Activated CD8-positive, alpha-beta memory T cell treated with anti-CD3 and anti-CD28 coated beads for 24 hours (primary cell): Measurements from ENCODE around the gene CEP68.
A peak's percentile ranks its signal among the peaks of the same experiment; 100 is the strongest.
"Not testable (repeated sequence)": the region's sequence is repeated elsewhere in the genome, so short reads cannot be mapped to it uniquely, and the experiment has no call there.

Experiments
- DNase-seq: peaks from one replicate; pipeline ENCODE4 v3.0.0-alpha.2; 2020

The CEP68 gene

DNA sequence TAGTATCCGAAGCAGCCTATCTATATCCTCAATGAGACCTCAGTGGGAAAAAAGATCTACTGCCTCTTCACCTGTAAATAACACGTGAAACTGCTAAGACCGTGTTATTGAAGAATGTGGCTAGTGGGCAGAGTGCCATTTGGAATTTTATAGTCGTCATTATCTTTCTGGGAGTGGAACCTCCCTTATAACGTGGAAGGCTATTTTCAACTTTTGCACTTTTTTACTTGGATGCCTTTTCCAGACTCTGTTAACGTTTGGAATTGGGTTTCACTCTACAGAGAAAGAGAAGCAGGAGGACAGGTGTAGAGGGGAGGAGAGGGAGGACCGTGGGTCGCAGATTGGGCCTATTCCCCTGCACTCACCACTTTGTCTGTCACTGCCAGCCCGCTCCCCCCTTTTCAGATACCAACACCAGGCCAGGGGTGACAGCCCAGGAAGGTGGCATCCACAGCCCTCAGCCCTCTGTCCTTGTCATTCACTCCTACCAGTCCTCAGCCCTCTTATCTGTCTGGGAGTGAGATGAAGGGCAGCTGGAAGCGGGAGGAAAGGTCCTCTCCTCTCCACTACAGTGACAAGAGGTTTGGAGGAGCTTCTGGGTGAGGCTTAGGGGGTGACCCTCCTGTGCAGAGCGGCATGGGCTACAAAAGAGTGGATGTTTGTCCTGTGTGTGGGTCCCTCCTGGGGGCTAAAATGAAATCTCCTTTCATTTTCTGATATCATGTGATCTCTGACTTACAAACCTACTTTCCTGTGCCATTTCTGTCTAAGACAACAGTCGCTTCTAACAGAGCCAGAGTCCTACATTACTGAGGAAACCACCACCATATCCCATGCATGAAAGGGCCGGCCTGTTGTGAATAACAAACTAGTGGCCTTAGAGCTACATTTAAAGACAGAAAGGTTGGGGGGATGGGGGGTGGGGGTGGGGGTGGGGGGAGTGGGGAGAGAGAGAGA, 23.9 kb upstream of the CEP68 start:
- DNase-seq = no peak

DNA sequence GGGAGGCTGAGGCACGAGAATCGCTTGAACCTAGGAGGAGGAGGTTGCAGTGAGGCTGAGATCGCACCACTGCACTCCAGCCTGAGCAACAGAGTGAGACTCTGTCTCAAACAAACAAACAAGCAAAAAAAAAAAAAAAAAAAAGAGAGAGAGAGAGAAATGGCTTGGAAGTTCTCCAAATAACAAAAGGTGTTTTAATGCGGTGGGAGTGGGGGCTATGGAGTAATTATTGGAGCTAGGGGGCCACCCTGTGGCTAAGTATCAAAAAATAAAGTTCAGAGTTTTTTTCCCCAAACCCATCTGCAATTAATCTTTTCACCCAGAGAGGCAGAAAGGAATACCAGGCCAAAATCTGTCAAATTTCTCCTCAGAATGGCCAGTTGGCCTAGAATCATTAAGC, 23.0 kb upstream of the CEP68 start:
- no peak for DNase-seq

DNA sequence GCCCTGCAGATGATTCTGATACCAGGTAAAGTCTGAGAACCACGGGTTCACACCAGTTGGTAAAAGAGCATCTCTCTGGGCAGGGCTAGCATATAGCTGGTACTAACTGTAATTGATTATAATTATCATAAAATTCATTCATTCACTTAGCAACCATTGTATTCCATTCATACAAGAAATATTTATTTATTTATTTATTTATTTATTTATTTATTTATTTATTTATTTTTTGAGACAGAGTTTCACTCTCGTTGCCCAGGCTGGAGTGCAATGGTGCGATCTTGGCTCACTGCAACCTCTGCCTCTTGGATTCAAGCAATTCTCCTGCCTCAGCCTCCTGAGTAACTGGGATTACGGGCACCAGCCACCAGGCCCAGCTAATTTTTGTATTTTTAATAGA, 22.5 kb upstream of the CEP68 start:
- DNase-seq = not testable (repeated sequence)

GRCh38 chr2:65035351-65035943, 20.8 kb upstream of the CEP68 start:
- DNase-seq = no peak

- no peak for DNase-seq
Observed at GRCh38 chr2:65037178-65037577, 19.0 kb upstream of the CEP68 start.

DNA sequence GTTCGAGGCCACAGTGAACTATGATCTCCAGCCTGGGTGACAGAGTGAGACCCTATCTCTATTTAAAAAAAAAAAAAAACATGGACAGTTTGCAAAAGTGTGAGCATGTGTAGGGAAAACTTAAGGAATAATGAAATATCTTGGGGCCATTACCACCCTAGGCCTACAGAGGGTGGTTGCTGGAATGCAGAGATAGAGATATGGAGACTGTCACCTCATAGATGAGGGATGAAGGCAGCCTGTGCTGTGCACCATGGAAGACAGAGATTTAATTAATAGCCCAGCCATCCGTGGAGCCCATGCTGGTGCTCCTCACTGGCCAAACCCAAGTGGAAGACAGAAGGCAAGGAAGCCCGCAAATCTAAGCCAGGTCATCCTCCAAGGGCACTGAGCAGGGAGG, 16.6 kb upstream of the CEP68 start:
- no peak for DNase-seq

GRCh38 chr2:65040400-65041261, 15.6 kb upstream of the CEP68 start:
- DNase-seq = peak; percentile 84

- no peak for DNase-seq
Observed at GRCh38 chr2:65043001-65043400, 13.2 kb upstream of the CEP68 start.

DNA sequence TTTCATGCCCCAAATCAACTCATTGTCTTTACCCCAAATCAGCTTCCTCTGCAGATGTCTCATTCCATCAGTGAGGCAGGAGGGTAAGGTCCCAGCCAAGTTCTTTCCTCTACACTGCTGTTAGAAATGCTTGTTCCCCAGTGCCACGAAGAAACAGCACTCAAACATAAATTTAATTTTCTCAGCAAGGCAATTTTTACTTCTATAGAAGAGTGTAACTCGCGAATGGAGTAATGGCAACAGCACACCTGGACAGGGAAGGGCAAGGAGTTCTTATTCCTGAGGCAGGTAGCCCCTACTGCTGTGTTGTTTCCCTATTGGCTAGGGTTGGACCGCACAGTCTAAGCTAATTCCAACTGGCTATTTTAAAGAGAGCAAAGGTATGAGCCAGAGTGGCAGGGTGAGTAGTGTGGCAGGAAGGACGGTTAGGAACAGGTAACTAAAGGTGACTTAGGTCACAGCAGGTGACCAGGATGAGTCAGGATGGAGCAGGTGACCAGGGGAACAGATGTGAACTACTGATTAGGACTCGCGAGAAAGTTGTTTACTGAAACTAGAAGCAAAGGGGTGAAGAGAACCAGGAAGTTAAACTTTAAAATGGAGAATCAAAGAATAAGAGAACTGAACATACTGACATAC, 12.0 kb upstream of the CEP68 start:
- DNase-seq = no peak

- DNase-seq = no peak
Observed at GRCh38 chr2:65045651-65046050, 10.6 kb upstream of the CEP68 start.

DNA sequence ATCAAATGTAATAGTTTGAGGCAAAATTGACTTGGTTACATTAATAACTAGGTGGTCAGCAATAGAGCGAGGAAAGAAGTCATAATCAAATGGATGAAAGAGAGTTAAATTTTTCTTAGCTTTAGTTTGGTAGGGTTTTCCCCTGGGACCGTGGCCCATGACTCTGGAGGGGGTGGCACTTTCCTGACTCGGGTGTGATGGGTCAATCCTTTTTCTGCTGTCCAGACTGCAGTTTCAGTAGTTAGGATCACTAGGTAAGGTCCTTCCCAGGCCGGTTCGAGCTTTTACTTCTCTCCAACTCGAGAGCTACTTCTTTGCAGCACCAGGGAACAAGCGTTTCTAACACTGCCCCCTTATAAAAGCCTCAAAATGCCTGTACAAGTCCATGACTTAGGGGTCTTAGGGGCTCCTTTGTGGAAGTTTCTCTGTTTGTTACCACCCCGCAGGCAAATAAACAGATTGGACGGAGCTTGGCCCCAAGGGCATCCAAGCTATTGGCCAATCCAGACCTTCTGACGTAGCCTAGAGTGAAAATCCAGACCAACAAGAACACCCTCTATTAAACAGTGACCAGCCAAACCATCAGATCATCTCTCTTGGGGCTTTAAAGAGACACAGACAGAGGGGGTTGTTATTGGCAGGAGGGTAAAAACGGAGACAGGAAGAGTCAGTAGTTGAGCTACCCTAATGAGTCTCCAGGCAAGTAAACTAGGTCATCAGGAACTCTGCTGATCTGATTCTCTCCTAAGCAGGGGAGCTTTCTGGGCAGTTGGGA, 9.4 kb upstream of the CEP68 start:
- no peak for DNase-seq

- DNase-seq = no peak
Observed at GRCh38 chr2:65049010-65049639, 7.1 kb upstream of the CEP68 start.

DNA sequence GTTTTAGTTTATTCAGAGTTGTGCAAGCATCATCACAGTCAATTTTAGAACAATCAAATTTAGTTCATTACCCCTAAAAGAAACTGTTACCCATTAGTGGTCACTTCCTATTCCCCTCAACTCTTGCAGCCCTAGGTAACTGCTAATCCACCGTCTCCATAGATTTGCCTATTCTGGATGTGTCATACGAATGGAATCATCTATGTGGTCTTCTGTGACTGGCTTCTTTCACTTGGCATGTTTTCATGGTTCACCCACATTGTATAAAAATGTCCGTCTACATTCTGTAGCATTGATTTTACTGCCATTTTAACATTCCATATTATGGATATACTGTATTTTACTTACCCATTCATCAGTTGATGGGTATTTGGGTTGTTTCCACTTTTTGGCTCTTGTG, 5.3 kb upstream of the CEP68 start:
- DNase-seq = no peak

- DNase-seq = no peak
Observed at GRCh38 chr2:65053199-65053598, 3.0 kb upstream of the CEP68 start.

GRCh38 chr2:65054749-65055421, 1.3 kb upstream of the CEP68 start:
- no peak for DNase-seq

GRCh38 chr2:65055422-65056214, 598 bp upstream of the CEP68 start:
- no peak for DNase-seq

- no peak for DNase-seq
Observed at GRCh38 chr2:65057054-65057375, 799 bp downstream of the CEP68 start.

- DNase-seq = no peak
Observed at GRCh38 chr2:65057391-65058052, 1.3 kb downstream of the CEP68 start.

DNA sequence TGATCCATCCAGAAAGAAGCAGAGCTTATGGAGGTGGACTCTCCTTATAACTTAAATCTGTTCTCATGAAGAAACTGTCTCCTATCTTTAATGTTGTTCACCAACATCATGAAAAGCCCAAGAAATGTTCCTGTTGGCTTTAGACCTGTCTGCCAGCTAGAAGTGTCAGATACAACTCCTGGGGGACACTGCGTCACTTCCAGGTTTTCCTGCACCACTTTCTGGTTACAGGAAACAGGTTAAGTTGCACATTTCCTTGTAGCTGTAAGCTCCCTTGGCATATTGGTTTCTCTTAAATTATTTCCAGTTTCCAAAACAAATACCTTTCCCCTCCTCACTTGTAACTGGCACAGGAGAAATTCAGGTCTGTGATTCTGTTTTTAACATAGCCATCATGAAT, 2.9 kb downstream of the CEP68 start:
- DNase-seq = no peak
